Pancreas (tissue), 10 donors: ENCODE measurements around the gene RAI1. TPM values are rescaled to one million over a fixed set of nuclear protein-coding genes. Genes with fewer than 3 reads are reported as not detected.

Experiments used
- ATAC-seq, 4 donors: fragments of 200-7000 bp; cut with Tn5 transposase; one replicate each; pipeline versions ENCODE4 v1.8.0 to v1.9.1; 2020; ENCODE audit warnings: mild to moderate bottlenecking in 4 of 4, moderate library complexity in 4 of 4
- DNase-seq, 6 donors: peaks; one replicate each; pipeline ENCODE4 v3.0.0-alpha.2; 2020
- FAIRE-seq: peaks from 2 replicates; lab custom pipeline; 2012; peaks lifted over from hg19 to GRCh38; lab: Jason Lieb, UNC
- H3K27ac ChIP-seq, 4 donors: fragments of 200-600 bp; sonication (generic); 1 replicate in 3 of 4; 2 replicates in 1 of 4; pipeline versions ENCODE4 v1.5.0 to v1.8.0; 2020
- H3K27me3 ChIP-seq, 4 donors: fragments of 200-600 bp; one replicate each; pipeline ENCODE4 v1.8.0; 2021
- H3K36me3 ChIP-seq, 3 donors: fragments of 200-600 bp; sonication (generic) in 1 of 3; one replicate each; pipeline versions ENCODE4 v1.5.0 to v1.8.0; 2020 to 2021
- H3K4me1 ChIP-seq, 3 donors: fragments of 200-600 bp; one replicate each; pipeline ENCODE4 v1.8.0; 2021
- H3K4me3 ChIP-seq, 4 donors: fragments of 200-600 bp; sonication (generic) in 2 of 4; one replicate each; pipeline versions ENCODE4 v1.5.0 to v1.8.0; 2020 to 2021
- H3K9me3 ChIP-seq, 4 donors: fragments of 200-600 bp; one replicate each; pipeline ENCODE4 v1.8.0; 2021
- CTCF ChIP-seq, 4 donors: fragments of 200-600 bp; sonication (generic) in 3 of 4; IDR thresholded peaks; one replicate each; pipeline versions ENCODE4 v1.5.0 to v1.8.0; 2021; ENCODE audit warnings: antibody characterized with exemption in 4 of 4
- WGBS, 2 donors: extraction: QIAGEN DNeasy Blood & Tissue Kit; methylation state at CpG; one replicate each; pipeline ENCODE4 v1.1.7; 2013; 5-methylcytosine and 5-hydroxymethylcytosine counted together
- intact Hi-C, 3 donors: fragments of 100-400 bp; cut with DNase I; formaldehyde crosslinking; loops; one replicate each; pipeline versions ENCODE4 v1.11.1 to v1.14.2; 2022
- polyA plus RNA-seq, 2 donors: library from polyadenylated mRNA; stranded (reverse); fragments of 200-250 nt; gene quantifications; one replicate each; pipeline ENCODE4 v1.2.3, GENCODE V29; 2013
- total RNA-seq, 6 donors: library from RNA; stranded (reverse); fragmentation: NEBNext Ultra II Directional in 4 of 6; extraction: Animal tissue kit (Norgen Biotek cat#: 25700) in 4 of 6; gene quantifications; one replicate each; pipeline versions ENCODE4 v1.2.1 to v1.2.4, GENCODE V29; 2021 to 2023
- donor health status: healthy with polysubstance abuse.
- donor health status: DM: no; HTN: no; CAD: no; lungs with moderate emphysema.
- donor health status: DM: no; HTN: no; CAD: no.
- donor health status: control.
- donor health status: control.
- donor health status: Bipolar disorder and iron deficiency.
- donor health status: DM: yes; HTN: yes; CAD: no.
- donor health status: DM: no; HTN: no; CAD: no.
- donor health status: DM: no; HTN: no; CAD: no.
- donor health status: DM: yes; HTN: yes; CAD: no.

The RAI1 gene
- total and polyA plus RNA-seq, 8 donors: 12.1 to 23.9 (median 16.7) TPM

- ATAC-seq: peak in 3 of 4 donors; percentile 35 to 56 (median 37)
- no peak for TF ChIP-seq CTCF (IDR thresholded peaks at IDR 0.05)
- Histone ChIP-seq H3K9me3 (no peaks in the 10 kb centered on the region), H3K36me3 (peaks cover 0 to 8% (median 0%) of the 10 kb centered on the region in 3 donors), H3K4me3 (no peak overlapping the region), H3K27ac (peak overlapping the region in 2 of 4 donors; percentile 47 to 56), H3K4me1 (peaks cover 0 to 14% (median 0%) of the 10 kb centered on the region in 3 donors), H3K27me3 (no peaks in the 10 kb centered on the region)
- intact Hi-C loops: no loop called here
- 79 to 85% methylated on average over 2 of the region's 2 CpGs for WGBS, 2 donors
- DNase-seq: no peak
- no peak for FAIRE-seq
Observed at GRCh38 chr17:17849845-17850373, 168.7 kb downstream of the RAI1 start.

GRCh38 chr17:17851103-17852002 is 170.1 kb downstream of the RAI1 start:
- WGBS, 2 donors: 83 to 84% methylated on average over 21 of the region's 21 CpGs
- no peak for FAIRE-seq
- peaks cover 0 to 8% (median 0%) of the 10 kb centered on the region in 3 donors for H3K36me3 ChIP-seq
- intact Hi-C loops: no loop called here
- no peaks in the 10 kb centered on the region for H3K9me3 ChIP-seq
- H3K4me3 ChIP-seq: no peak overlapping the region
- peaks cover 0 to 20% (median 3%) of the 10 kb centered on the region in 3 donors for H3K4me1 ChIP-seq
- DNase-seq: no peak
- no peak for TF ChIP-seq CTCF (IDR thresholded peaks at IDR 0.05)
- H3K27me3 ChIP-seq: no peaks in the 10 kb centered on the region
- ATAC-seq: no peak
- H3K27ac ChIP-seq: no peak overlapping the region

- peaks cover 0 to 20% (median 3%) of the 10 kb centered on the region in 3 donors for H3K4me1 ChIP-seq
- 93 to 97% methylated on average over 3 of the region's 3 CpGs for WGBS, 2 donors
Observed at GRCh38 chr17:17852930-17853329, 171.7 kb downstream of the RAI1 start.

GRCh38 chr17:17853811-17854447 is 172.7 kb downstream of the RAI1 start:
- intact Hi-C loops: no loop called here
- FAIRE-seq (no peak), DNase-seq (no peak), ATAC-seq (no peak)
- H3K27ac ChIP-seq: no peak overlapping the region
- H3K36me3 ChIP-seq: no peaks in the 10 kb centered on the region
- H3K27me3 ChIP-seq: no peaks in the 10 kb centered on the region
- H3K4me1 ChIP-seq: peaks cover 0 to 15% (median 3%) of the 10 kb centered on the region in 3 donors
- no peak for TF ChIP-seq CTCF (IDR thresholded peaks at IDR 0.05)
- no peak overlapping the region for H3K4me3 ChIP-seq
- 95 to 96% methylated on average over 8 of the region's 8 CpGs for WGBS, 2 donors
- H3K9me3 ChIP-seq: no peaks in the 10 kb centered on the region

More at GRCh38 chr17:17852930-17853329, 171.7 kb downstream of the RAI1 start:
- ATAC-seq (no peak), FAIRE-seq (no peak), DNase-seq (no peak)
- no peak for TF ChIP-seq CTCF (IDR thresholded peaks at IDR 0.05)
- no peak overlapping the region for H3K4me3 ChIP-seq
- no peak overlapping the region for H3K27ac ChIP-seq
- no peaks in the 10 kb centered on the region for H3K36me3 ChIP-seq
- intact Hi-C loops: no loop called here
- H3K9me3 ChIP-seq: no peaks in the 10 kb centered on the region
- H3K27me3 ChIP-seq: no peaks in the 10 kb centered on the region
